ENCODE measurements around the gene SH3RF3.

GRCh38 chr2:109277406-109277805 lies 148.4 kb downstream of the SH3RF3 start:
- TF ChIP-seq, protein P1, sequence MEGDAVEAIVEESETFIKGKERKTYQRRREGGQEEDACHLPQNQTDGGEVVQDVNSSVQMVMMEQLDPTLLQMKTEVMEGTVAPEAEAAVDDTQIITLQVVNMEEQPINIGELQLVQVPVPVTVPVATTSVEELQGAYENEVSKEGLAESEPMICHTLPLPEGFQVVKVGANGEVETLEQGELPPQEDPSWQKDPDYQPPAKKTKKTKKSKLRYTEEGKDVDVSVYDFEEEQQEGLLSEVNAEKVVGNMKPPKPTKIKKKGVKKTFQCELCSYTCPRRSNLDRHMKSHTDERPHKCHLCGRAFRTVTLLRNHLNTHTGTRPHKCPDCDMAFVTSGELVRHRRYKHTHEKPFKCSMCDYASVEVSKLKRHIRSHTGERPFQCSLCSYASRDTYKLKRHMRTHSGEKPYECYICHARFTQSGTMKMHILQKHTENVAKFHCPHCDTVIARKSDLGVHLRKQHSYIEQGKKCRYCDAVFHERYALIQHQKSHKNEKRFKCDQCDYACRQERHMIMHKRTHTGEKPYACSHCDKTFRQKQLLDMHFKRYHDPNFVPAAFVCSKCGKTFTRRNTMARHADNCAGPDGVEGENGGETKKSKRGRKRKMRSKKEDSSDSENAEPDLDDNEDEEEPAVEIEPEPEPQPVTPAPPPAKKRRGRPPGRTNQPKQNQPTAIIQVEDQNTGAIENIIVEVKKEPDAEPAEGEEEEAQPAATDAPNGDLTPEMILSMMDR (IDR thresholded peaks at IDR 0.05; ENCODE audit: insufficient read depth, low read depth, low read length): no peak
- TF ChIP-seq EZH2 (IDR thresholded peaks at IDR 0.05; ENCODE audit: insufficient read depth, low read length): no peak
